Glutamatergic neuron (in vitro differentiated cells): ENCODE results near the gene CATSPER3. TPM values are rescaled to one million over a fixed set of nuclear protein-coding genes. Genes with fewer than 3 reads are reported as not detected.

ENCODE experiments used
- DNase-seq: peaks from one replicate; pipeline ENCODE4 v3.0.0; 2022
- H3K27ac Mint-ChIP-seq: one replicate; pipeline ENCODE4 v1.8.0; 2020; ENCODE audit warnings: mild to moderate bottlenecking, mixed read lengths, inconsistent platforms; ENCODE audit not compliant: unreplicated experiment
- H3K27me3 Mint-ChIP-seq: one replicate; pipeline ENCODE4 v1.8.0; 2020; ENCODE audit warnings: mild to moderate bottlenecking, moderate library complexity, mixed read lengths, inconsistent platforms; ENCODE audit not compliant: unreplicated experiment
- H3K36me3 Mint-ChIP-seq: one replicate; pipeline ENCODE4 v1.8.0; 2020; ENCODE audit warnings: mild to moderate bottlenecking, mixed read lengths, inconsistent platforms; ENCODE audit not compliant: unreplicated experiment
- H3K4me1 Mint-ChIP-seq: one replicate; pipeline ENCODE4 v1.8.0; 2020; ENCODE audit warnings: mild to moderate bottlenecking, low read depth, mixed read lengths, inconsistent platforms; ENCODE audit not compliant: unreplicated experiment
- H3K4me3 Mint-ChIP-seq: one replicate; pipeline ENCODE4 v1.8.0; 2020; ENCODE audit warnings: mild to moderate bottlenecking, mixed read lengths, inconsistent platforms; ENCODE audit not compliant: unreplicated experiment
- H3K9me3 Mint-ChIP-seq: one replicate; pipeline ENCODE4 v1.8.0; 2020; ENCODE audit warnings: mild to moderate bottlenecking, moderate library complexity, mixed read lengths, inconsistent platforms; ENCODE audit not compliant: unreplicated experiment
- total RNA-seq: library from RNA; stranded (reverse); fragmentation: NEBNext Ultra II Directional; extraction: Animal tissue kit (Norgen Biotek cat#: 25700); gene quantifications from one replicate; pipeline ENCODE4 v1.2.1, GENCODE V29; 2021; ENCODE audit not compliant: unreplicated experiment
- TF ChIP-seq, protein P1 (sequence below): fragments of 200-600 bp; sonication (generic); IDR thresholded peaks from one replicate; pipeline ENCODE4 v1.5.0; 2021; ENCODE audit not compliant: partially characterized antibody, unreplicated experiment

Gene CATSPER3
- total RNA-seq, 1 donor from 2014 or later = 0.54 TPM

DNA sequence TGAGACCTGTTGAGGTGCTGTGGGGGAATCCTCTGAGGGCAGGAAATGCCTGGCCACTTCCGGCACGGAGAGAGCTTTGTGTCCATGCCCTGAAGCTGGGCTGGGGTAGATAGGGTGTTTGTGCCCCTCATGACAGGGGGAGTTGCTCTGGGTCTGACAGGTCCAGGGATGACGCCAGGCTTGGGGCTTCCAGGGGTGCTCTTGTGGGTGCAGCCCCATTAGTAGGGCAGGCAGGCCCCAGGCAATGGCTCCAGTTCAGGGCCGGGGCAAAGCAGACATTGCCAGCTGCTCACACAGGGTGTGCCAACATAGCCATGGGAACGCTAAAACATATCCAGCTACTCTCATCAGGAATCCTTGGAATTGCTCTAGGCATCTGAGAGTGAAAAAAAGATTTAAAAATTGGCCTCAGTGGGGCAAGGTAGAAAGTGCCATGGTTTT, 45.3 kb downstream of the CATSPER3 start:
- Mint-ChIP-seq H3K27me3 (peaks cover 3% of the 10 kb centered on the region), H3K4me3 (no peak overlapping the region), H3K9me3 (peaks cover 1% of the 10 kb centered on the region), H3K4me1 (peaks cover 9% of the 10 kb centered on the region), H3K36me3 (no peaks in the 10 kb centered on the region), H3K27ac (no peak overlapping the region)
- TF ChIP-seq, protein P1, sequence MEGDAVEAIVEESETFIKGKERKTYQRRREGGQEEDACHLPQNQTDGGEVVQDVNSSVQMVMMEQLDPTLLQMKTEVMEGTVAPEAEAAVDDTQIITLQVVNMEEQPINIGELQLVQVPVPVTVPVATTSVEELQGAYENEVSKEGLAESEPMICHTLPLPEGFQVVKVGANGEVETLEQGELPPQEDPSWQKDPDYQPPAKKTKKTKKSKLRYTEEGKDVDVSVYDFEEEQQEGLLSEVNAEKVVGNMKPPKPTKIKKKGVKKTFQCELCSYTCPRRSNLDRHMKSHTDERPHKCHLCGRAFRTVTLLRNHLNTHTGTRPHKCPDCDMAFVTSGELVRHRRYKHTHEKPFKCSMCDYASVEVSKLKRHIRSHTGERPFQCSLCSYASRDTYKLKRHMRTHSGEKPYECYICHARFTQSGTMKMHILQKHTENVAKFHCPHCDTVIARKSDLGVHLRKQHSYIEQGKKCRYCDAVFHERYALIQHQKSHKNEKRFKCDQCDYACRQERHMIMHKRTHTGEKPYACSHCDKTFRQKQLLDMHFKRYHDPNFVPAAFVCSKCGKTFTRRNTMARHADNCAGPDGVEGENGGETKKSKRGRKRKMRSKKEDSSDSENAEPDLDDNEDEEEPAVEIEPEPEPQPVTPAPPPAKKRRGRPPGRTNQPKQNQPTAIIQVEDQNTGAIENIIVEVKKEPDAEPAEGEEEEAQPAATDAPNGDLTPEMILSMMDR = no peak
- no peak for DNase-seq

DNA sequence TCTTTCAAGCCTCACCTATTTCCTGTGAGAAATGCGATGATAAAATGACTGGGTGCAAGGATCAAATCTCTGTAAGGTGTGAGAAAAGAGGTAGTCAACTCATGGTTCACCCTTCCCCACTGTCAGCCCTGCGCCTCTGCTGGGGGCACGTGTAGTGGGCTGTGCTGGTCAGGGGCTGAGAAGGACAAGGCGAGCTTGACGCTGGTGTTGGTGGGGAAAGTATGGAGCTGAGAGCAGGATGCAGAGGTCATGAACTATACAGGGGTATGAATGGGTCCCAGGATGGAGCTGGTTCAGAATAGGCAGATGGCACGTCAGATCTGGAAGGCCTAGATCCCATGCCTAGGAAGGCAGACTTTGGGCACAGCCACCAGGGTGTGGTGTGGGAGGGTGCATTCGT, 45.7 kb downstream of the CATSPER3 start:
- no peak overlapping the region for H3K27ac Mint-ChIP-seq
- H3K4me1 Mint-ChIP-seq = peaks cover 9% of the 10 kb centered on the region
- H3K4me3 Mint-ChIP-seq = no peak overlapping the region
- DNase-seq = peak; percentile 5
- TF ChIP-seq, protein P1 = no peak
- H3K36me3 Mint-ChIP-seq = no peaks in the 10 kb centered on the region
- peaks cover 3% of the 10 kb centered on the region for H3K27me3 Mint-ChIP-seq
- peaks cover 1% of the 10 kb centered on the region for H3K9me3 Mint-ChIP-seq

DNA sequence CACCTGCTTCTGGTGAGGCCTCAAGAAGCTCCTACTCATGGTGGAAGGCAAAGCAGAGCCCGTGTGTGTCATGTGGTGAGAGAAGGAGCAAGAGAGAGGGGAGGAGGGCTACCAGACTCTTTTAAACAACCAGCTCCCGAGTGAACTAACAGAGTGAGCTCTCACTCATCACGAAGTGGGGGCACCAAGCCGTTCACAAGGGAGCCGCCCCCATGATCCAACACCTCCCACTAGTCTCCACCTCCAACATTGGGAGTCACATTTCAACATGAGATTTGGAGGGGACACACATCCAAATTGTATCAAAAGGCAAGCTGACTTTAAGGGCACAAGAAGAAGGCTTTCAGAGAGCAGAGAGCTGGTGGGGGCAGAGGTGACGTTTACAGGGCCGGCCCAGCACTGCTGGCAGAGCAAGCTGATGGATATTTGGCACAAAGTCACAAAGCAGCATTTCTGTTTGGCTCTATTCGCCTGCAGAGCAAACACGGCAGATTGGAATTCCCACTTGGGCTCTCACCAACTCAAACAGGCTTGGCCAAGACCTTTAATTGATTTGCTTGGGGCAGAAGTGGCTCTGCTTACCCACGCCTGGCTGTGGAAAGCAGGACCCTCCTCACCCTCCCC, 46.4 kb downstream of the CATSPER3 start:
- Mint-ChIP-seq H3K27ac (no peak overlapping the region), H3K4me1 (peaks cover 9% of the 10 kb centered on the region), H3K27me3 (peaks cover 3% of the 10 kb centered on the region), H3K36me3 (no peaks in the 10 kb centered on the region), H3K9me3 (peaks cover 1% of the 10 kb centered on the region), H3K4me3 (no peak overlapping the region)
- peak; percentile 11 for DNase-seq
- TF ChIP-seq, protein P1 = no peak

DNA sequence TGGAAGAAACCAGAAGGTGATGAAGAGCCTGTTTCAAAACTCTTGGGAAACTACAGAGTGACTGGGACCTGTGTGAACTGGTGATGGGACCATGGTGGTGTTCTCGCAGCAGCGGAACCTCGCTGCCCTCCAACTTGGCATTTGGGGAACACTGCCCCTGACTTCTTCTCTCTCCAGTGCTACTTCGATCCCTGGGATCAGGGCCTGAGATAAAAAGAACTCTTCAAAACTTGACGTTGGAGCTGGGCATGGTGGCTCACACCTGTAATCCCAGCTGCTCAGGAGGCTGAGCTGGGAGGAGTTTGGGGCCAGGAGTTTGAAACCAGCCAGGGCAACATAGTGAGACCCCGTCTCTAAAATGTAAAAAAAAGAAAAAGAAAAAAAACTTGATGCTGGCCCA, 48.2 kb downstream of the CATSPER3 start:
- Mint-ChIP-seq H3K4me1 (peaks cover 6% of the 10 kb centered on the region), H3K9me3 (no peaks in the 10 kb centered on the region), H3K27ac (no peak overlapping the region), H3K4me3 (no peak overlapping the region), H3K36me3 (no peaks in the 10 kb centered on the region), H3K27me3 (peaks cover 3% of the 10 kb centered on the region)
- no peak for DNase-seq
- TF ChIP-seq, protein P1 = no peak

DNA sequence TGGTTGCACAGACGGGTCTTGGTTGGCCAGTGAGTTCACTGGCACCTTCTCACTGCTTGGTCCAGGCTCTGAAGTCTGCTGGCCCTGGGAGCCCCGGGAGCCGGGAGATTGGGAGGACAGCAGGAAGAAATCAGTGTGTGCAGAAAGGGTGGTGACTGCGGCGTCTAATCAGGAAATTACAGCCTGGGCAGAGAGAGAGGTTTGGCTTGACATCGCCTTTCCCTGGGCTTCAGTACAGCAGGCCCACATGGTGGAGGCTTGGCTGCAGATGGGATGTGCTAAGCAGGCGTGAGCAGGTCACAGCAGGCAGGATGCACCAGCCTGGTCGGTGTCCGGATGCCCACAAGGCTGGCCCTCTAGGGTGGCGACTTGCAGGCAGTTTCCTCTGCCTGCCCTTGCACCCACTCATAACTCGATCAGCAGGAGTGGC, 49.2 kb downstream of the CATSPER3 start:
- Mint-ChIP-seq H3K27ac (no peak overlapping the region), H3K36me3 (no peaks in the 10 kb centered on the region), H3K4me3 (no peak overlapping the region), H3K4me1 (peaks cover 6% of the 10 kb centered on the region), H3K9me3 (no peaks in the 10 kb centered on the region), H3K27me3 (peaks cover 1% of the 10 kb centered on the region)
- TF ChIP-seq, protein P1 = no peak
- DNase-seq = peak; percentile 19
